H1 (cell line): ENCODE results near the gene PPP2R3A. TPM values are rescaled to one million over a fixed set of nuclear protein-coding genes. Genes with fewer than 3 reads are reported as not detected.

Source experiments
- SIX5 ChIP-seq: IDR thresholded peaks from 2 replicates; pipeline ENCODE4 v1.6.1; 2011; ENCODE audit warnings: mild to moderate bottlenecking, low read depth, low read length
- TBP ChIP-seq: IDR thresholded peaks from 2 replicates; pipeline ENCODE4 v1.6.1; 2011; ENCODE audit warnings: low read depth, low read length, improper control_type of control experiment
- polyA plus RNA-seq, 7 experiments: library from polyadenylated mRNA; depleted of rRNA in 3 of 7; stranded (reverse) in 5 of 7; unstranded in 2 of 7; fragments of >200 nt in 5 of 7; fragments of 200-250 nt in 2 of 7; gene quantifications; 1 replicate in 5 of 7; 2 replicates in 1 of 7; 4 replicates in 1 of 7; pipeline versions ENCODE4 v1.2.1 to v1.2.3, GENCODE V29; 2011 to 2013; ENCODE audit warnings: missing spikeins in 2 of 7, mixed read lengths in 2 of 7
- total RNA-seq: library from RNA; stranded (reverse); fragmentation: NEBNext Ultra II Directional; extraction: Animal tissue kit (Norgen Biotek cat#: 25700); gene quantifications from 2 replicates; pipeline ENCODE4 v1.2.1, GENCODE V29; 2021
- TF ChIP-seq, protein P1 (sequence below), 3 experiments: IDR thresholded peaks; 1 replicate in 2 of 3; 2 replicates in 1 of 3; pipeline versions ENCODE4 v1.5.1 to v1.6.1; 2011; ENCODE audit warnings: low read length in 3 of 3, mild to moderate bottlenecking in 3 of 3, inconsistent platforms in 2 of 3, low read depth in 1 of 3, moderate library complexity in 1 of 3; ENCODE audit not compliant: insufficient read depth in 1 of 3; ENCODE audit errors: control extremely low read depth in 1 of 3

The PPP2R3A gene
- total and polyA plus RNA-seq, 2 of the 8 experiments (the other 6 are each of a cell fraction or from before 2014, with no cell fraction given) = 4.1 to 15.2 TPM

DNA sequence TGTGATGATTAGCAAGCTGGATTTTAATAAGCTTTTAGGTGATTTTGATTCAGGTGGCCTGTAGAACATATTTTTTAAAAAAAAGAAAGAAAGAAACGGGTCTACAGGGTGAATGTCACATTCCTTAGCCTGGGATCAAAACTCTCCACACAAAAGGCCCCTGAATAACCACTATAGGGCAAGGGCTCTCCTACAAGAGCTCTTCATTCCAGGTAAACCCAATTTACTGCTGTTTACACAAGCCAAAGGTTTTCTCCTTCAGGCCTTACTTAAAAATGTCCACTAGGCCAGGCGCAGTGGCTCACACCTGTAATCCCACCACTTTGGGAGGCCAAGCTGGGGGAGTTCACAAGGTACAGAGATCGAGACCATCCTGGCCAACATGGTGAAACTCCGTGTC is 222.3 kb downstream of the PPP2R3A start (continued):
- TF ChIP-seq, protein P1, sequence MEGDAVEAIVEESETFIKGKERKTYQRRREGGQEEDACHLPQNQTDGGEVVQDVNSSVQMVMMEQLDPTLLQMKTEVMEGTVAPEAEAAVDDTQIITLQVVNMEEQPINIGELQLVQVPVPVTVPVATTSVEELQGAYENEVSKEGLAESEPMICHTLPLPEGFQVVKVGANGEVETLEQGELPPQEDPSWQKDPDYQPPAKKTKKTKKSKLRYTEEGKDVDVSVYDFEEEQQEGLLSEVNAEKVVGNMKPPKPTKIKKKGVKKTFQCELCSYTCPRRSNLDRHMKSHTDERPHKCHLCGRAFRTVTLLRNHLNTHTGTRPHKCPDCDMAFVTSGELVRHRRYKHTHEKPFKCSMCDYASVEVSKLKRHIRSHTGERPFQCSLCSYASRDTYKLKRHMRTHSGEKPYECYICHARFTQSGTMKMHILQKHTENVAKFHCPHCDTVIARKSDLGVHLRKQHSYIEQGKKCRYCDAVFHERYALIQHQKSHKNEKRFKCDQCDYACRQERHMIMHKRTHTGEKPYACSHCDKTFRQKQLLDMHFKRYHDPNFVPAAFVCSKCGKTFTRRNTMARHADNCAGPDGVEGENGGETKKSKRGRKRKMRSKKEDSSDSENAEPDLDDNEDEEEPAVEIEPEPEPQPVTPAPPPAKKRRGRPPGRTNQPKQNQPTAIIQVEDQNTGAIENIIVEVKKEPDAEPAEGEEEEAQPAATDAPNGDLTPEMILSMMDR (IDR thresholded peaks at IDR 0.05; ENCODE audit: control extremely low read depth in 1 of 3, insufficient read depth in 1 of 3, low read depth in 1 of 3, low read length in 3 of 3) = no peak
- TF ChIP-seq TBP (no peak), SIX5 (no peak)
- TF ChIP-seq, all 59 proteins: peak for 0
